Stimulated activated CD8-positive, alpha-beta memory T cell treated with anti-CD3 and anti-CD28 coated beads, Interleukin-7, amount 100 ng/mL, for 1 hour (primary cell): ENCODE measurements around the gene COL23A1.
A peak's percentile ranks its signal among the peaks of the same experiment; 100 is the strongest.

Source experiments
- DNase-seq, 2 donors: peaks; one replicate each; pipeline ENCODE4 v3.0.0-alpha.2; 2020; ENCODE audit warnings: low read depth in 2 of 2

The COL23A1 gene

DNA sequence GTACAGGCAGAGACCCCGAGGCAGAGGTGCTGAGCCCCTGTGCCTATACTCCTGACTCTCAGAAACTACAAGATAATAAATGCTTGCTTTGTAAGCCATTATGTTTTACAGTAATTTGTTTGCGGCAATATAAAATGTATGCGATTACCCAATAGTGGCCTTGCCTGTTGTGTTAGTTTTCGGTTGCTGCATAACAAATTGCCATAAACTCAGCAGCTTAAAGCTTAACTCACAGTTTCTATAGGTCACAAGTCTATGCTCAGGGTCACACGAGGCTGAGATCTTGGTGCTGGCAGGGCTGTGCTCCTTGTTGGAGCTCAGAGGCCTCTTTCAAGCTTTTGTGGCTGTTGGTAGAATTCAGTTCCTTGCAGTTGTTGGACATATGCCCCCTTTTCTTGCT is 114.8 kb downstream of the COL23A1 start:
- no peak for DNase-seq

DNA sequence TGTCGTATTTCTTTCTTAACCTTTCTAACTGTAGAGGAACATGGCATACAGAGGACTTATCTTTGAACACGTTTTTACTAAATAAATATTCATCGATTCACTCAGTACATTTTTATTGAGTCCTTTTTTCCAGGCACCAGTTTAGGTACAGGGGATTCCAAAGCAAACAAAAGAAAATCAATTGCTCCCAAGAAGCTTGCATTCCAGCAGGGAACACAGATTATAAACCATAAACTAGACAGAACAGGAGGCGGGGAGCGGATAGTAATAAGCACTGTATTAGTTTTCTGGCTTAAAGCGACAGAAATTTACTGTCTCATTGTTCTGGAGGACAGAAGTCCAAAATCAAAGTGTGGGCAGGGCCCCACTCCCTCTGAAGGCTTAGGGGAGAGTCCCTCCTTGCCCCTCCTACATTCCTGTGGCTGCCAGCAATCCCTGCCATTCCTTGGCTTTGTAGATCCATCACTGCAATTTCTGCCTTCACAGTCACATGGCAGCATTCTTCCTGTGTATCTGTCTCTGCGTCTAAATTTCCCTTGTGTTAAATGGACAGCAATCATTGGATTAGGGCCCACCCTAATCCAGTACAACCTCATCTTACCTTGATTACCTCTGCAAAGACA is 115.5 kb downstream of the COL23A1 start:
- no peak for DNase-seq

DNA sequence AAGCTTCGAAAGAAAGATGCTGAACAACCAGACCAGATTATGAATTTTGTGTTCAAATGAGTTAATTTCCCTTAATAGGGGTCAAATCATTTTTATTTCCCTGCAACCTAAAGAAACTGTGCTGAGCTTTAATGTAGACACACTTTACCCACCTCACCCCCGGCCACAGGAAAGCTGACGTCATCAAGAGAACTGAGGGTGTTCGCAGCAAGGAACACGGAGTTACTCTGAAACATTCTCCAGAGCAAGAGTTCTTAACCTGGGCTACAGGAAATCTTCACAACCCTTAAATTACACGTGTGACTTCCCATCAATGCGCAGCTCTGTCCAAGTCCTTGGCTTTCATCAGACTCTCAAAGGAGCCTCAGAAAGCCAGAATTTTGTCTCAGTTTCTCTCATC is 116.3 kb downstream of the COL23A1 start:
- no peak for DNase-seq

DNA sequence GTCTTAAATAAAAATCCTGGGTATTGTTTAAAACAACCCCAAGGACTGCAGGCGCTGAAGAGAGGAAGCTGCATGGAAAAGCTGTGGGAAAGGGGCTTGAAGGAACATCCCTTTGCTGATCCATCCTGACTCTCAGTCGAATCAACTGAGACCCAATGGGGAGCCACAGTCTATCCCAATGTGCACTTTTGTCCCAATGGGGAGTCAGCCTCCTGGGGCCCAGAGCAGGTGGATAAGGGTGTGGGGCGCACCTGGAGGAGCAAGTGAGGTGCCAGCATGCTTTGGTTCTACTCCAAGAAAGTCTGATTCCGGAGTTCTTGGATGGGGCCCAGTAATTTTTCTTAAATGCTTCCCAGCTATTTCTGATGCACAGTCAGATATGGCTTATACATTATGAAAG is 118.1 kb downstream of the COL23A1 start:
- no peak for DNase-seq

DNA sequence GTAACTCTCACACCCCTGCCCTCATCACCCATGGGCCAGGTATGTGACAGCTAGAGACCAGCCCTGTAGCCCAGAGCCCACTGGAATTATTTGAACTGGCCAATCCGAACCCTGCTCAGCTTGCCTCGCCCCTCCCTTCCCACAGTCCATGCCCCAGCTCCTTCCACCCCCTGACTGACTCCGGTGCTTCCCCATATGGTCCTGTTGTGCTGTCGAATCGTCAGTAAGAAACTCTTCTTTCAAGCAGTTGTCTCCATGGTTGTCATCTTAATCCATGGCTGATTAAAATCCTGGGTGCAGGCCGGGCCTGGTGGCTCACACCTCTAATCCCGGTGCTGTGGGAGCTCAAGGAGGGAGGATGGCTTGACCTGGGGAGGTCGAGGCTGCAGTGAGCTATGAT is 118.5 kb downstream of the COL23A1 start:
- DNase-seq, result no peak

DNA sequence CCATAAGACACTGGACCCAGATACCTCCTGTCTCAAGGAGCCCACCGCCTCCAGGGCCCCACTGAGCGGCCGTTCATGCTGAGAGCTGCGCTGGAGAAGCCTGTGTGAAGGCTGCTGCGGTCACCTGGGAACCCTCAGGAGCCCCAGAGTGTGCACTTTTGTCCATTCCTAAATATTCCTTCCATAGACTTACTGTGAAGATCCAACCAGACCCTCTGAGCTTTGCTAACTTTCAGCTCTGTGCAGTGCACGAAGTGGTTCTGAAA is 119.5 kb downstream of the COL23A1 start:
- DNase-seq, result no peak

DNA sequence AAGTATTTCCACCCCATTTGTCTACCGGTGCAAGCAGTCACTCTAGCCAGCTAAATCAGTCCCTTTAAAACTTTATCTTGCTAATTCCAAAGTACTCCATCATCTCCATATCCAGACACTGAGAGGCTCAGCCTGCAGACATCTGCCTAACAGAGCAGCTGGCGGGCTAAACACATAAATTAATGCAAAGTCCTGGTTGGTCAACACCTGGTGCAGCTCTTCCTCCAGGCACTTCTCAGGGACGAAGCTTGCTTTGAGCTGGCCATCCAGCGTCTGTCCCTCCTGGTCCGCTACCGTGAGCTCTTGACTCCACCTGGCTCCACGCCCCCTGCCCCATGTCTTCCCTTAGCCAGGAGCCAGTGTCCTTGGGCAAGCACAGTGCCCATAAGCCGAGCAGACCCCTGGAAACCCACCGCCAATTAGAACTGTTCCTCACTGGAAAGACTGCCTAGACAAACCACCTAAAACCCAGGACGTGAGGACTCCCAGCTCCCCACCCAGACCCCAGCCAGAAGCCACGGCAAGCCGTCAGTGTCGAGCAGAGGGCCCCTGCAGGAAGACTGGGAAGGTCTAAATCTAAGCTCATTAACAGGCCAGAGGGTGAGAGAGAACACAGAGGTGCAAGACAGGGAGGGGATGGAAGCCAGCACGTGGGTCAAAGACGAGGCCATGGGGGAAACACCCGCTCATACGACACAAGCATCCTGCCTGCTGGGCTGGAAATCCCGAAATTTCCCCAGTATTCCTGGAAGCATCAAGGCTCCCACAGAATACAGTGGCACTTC is 120.0 kb downstream of the COL23A1 start:
- DNase-seq, result no peak

DNA sequence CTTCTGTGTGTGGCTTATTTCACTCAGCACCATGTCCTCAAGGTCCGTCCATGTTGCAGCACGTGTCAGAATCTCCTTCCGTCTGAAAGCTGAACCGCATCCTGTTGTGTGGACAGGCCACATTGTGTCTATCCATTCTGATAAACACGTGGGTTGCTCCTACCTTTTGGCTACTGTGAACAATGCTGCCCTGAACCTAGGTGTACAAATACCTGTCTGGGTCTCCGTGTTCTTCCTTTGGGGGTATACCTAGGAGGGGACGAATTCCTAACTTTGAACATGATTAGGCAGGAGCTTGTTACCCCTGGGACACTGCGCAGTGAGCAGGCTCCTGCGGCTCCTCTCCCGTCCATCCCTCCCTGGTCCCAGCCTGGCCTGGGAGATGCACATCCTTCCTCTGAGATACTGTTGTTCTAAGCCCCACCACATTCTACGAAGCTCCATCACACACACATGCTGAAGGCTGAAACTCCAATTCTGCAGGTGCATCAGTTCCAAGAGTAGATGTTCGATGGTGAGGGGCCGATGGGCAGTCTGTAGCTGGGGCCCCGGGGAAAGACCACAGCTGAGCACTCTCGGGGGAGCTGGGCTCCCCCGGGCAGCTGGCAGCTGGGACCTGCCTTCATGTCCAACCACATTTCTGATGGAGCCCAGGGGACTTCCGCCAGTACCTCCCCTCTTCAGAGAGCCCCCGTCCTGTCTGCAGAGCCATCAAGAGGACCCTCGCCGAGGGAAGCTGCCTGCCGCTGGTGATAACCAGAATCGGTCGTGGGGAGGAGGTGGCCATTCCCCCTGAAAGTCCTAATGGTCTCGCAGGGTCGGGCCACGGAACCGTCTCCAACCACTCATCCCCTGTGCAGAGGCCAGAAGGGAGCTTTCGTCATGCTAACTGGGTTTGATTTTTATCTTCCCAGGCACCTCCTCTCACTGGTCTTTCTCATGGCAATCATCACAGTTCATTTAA is 120.9 kb downstream of the COL23A1 start:
- DNase-seq, result no peak

DNA sequence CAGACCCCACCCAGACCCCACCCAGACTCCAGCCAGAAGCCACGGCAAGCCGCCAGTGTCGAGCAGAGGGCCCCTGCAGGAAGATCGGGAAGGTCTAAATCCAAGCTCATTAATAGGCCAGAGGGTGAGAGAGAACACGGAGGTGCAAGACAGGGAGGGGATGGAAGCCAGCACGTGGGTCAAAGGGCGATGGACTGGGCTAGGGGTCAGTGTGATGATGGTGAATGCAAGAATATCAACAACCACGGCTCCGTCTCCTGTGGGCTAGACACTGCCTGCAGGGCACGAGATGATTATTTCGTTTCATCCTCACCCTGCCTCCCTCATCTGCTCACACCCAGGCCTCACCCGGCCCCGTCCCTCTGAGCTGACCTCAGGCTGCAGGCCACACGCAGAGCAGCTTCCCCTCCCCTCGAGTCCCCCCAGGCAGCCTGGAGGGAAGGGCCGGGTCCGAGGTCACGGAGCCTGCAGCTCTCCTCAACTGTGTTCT is 122.0 kb downstream of the COL23A1 start:
- DNase-seq, result no peak

DNA sequence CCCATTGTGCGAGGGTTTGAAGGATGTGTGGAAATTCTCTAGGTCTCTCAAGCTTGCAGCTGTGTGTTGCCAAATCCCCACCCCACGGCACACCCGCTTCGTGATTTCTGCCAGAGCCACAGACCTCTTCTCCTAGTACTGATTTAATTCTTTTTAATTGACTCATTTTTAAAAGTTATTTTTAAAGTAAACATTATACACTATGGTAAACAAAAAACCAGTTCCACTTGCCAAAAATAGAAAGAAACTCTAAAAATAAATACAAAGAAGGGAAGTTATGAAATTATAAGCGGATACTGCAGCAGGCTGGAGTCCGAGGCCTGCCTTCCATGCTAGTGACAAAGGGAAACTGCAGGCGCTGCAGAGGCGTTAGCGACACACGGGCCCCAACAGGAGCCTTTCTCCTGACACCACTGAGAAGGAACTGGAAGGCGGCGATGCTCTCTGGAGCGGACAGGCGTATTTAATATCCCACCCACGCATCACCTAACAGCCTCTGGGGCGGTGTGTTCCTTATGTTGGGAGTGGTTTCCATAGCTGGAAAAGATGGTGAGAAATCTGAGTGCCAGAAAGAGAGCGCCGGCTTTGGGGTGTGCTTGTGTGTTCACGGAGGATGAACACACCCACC is 122.5 kb downstream of the COL23A1 start:
- no peak for DNase-seq

DNA sequence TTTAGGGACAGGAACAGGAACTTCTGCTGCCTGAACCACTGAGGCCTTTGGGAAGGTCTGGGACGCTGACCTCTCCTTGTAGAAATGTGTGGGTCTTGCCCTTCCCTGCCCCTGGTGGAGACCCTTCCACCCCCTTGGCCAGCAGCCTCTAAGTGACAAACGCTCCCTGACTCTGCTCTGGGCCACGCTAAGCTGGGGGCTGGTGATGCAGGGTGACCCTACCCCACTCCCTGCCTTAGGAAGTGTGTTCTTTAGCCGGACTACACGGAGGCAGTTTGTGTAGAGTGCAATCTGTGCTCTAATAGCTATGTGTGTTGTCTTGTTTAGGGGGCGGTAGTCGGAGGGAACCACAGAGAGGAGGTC is 123.0 kb downstream of the COL23A1 start:
- no peak for DNase-seq

DNA sequence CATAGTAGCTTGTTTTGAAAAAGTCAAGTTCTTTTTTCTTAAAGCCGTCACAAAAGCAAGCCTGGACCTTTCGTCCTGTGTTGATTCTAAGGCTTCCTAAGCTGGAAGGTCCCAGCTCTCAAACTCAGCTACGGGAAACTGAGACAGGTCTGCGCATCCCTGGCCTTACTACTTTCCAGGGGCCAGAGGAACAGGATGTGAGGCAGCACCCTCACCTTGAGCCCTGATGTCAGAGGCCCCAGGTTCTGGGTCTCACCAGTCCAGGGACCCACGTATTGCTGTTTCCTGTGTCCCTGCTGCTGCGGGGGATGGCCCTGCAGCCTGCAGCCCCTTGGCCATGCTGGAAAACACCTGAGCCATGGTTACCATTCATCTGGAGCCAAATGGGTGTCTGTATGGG is 123.9 kb downstream of the COL23A1 start:
- no peak for DNase-seq

DNA sequence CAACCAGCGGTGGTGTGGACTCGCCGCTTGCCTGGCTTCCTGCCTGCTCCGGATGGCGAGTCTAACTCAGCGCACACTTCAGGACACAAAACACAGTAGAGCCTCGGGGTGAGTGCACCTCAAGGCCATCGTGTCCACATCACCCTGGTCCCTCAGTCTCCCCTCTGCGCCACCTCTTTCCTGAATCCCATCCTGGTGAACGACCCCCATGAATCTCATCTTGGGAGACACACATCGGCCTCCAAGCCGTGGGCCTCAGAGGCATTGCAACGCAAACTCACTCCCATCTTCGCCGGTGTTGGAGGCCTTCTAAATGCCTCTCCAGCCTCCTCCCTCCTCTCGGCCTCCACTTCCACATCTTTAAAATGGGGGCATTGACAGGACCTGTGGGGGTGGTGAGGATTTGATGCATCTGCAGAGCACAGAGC is 124.3 kb downstream of the COL23A1 start:
- DNase-seq, result no peak

DNA sequence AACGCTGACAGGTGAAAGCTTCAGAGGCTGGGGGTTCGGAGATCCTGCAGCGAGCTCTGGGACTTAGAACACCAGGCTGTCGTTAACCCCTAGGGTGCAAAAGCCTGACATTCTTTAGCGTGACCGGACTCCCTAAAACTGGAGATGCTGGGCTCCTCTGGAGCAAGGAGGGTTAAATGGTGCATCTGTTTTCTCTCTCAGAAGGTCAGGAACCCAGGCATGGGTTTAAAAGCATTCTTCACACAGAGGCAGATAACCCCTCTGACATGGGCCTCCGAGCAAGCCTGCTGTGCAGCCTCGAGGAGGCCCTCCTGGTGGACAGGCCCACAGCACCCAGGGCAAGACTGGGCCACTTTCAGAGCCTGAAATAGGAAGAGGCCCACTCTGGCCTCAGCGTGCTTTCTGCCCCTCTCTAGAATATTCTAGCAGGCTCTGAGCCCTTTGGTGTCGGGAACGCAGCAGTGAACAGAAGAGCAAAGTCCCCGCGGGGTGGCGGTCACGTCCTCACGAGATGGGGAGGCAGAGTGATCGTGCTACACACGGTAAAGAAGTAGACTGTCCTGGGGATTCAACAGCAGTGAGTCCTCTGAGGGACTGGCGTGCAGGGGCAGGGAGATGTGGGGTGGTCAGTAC is 124.8 kb downstream of the COL23A1 start:
- DNase-seq, result no peak

DNA sequence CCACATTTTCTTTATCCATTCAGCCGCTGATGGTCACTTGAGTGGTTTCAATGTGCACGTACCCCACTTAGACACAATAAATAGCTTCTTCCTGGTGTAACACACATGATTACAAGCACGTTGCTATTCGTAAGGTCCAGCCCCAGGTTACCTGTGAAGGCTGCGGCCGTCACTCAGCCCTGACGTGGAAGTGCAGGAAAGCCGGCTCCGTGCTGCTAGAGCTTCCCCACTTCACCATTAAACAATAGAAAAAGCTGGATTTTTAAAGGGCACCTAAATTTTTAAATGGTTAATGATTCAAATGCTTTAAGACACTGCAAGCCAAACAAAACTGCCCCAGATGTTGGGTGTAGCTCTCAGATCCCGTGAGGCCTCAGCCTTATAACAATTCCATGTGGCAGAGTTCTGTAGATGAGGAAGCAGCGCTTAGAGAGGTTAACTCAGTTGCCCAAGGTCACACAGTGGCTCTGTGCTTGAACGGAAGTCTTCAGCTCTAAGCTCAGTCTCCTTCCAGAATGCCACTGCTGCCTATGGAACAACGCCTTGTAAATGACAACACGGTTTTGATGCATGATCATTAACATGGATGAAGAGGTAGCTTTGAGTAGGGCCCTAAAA is 125.7 kb downstream of the COL23A1 start:
- no peak for DNase-seq

DNA sequence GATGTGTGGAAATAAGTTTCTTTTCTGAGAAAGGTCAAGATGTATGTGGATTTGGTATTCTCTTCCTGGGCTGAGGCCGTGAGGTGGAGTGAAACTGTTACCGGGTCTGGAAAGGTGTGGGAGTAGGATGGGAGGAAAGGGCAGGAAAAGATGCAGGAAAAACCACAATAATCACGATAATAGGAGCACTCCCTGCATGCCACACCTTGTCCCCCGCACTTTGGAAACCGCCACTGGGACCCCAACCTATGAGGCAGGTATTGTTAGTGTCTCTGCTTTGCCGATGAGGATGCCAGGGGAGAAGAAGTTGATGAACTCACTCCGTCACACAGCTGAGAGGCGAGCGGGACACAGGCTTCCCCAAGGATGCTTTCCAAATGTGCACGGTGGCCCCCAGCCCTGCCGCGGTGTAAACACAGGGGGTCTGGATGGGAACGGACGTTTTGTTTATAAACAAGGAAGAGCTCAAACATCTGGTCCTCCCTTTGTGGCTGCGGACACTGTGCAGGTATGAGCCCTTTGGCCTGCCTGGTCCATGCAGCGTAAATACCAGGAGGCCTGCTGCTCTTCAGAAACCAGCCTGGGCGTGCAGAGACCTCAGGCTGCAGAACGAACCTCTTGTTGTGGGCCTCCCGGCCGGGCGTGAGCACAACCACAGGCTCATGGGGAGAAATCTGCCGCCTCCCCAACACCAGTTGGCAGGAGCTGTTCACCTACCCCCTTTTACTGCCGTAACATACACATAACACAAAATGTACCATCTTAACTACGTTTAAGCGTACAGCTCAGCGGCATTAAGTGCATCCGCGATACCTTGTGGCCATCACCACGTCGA is 126.7 kb downstream of the COL23A1 start:
- DNase-seq, result no peak

DNA sequence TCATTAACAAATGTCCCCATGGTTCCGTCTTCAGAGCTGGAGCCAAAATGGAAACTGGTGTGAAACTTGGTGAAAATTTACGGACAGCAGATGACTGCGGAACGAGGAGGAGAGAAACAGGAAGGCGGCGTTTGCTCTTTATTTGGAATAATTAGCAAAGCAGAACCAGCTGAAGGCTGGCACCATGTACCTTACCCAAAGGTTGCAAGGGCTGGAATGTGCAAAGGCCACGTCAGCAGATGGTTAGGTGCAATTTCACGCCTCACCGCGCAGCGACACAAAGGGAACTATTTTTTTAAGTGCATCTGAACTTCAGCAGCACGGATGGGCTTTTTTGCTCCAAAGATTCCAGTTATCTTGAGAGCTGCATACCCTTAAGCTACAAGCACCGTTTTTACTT is 127.4 kb downstream of the COL23A1 start:
- DNase-seq, result no peak

DNA sequence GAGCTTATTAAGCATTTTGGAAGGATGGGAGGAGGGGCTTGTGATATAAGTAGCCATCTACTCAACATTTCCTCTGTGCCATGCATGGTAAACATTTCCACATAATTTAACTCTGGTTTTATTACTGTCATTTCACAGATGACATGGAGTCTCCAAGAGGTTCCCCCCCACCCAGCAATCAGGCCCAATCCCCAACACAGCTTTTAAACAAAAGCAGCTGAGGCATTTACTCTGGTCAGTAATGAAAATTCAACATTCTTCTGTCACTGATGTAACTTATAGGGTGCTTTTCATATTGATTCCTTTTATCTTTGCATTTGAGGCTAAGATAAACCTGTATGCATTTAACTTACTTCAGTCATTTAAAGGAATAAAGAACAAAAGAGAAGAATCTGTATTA is 128.1 kb downstream of the COL23A1 start:
- no peak for DNase-seq

DNA sequence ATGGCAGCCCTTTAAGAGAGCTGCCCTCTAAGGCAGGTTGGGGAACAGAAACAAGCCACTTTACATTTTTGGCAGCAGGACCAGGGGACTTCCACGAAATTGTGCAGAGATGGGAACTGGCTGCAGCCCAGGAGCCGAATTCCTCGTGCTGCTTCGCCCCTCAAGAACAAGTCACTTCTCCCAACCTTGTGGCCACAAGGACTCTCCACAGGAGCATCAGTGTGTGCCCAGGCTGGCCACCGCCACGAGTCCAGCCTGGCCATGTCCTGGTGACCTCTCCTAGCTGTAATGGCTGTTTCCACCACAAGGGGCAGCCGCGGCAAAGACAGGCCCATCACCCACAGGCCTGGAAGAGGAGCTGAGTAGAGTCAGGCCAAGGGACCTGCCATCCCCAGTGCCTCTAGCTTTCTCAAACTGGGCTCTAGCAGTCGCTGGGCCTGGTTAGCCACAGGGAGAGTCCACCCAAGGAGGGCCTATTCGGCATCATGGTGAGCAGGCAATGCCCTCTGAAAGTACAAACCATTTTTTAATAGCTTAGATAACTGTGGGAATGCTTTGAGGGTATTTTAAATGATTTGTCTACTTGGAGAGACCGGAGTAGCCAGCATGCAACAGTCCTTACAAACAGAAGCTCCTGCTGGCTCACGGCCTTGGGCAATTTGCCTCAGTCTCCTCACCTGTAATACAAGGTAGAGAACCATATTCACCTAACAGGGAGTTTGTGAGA is 129.0 kb downstream of the COL23A1 start:
- peak in 1 of 2 donors; percentile 13 for DNase-seq

DNA sequence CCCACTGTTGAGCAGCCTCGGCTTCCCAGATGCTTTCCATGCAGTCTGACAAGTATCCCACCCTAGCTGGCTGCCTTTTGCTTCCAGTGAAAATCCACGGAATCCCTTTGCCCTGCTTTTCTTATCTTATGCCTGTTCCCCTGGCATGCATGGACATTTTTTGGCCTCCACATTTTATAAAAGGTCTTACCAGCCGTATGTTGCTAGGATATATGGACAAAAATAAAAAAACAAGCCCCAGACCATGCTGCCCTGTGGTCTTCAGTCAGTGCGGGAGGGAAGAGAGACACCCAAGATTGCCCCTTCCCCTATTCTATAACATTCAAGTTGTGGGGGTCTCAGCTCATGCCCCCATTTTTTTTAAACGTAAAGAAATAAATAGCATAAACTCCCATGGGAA is 129.6 kb downstream of the COL23A1 start:
- no peak for DNase-seq
